WTC11 (cell line): Measurements from ENCODE around the gene APMAP. TPM values are rescaled to one million over a fixed set of nuclear protein-coding genes. Genes with fewer than 3 reads are reported as not detected.

Source experiments
- ATAC-seq: fragments of 200-7000 bp; cut with Tn5 transposase; 2 replicates; pipeline ENCODE4 v1.10.0; 2021; ENCODE audit warnings: mild to moderate bottlenecking, moderate library complexity
- CTCF ChIA-PET: fragments of 300-600 bp; sonication (Branson Sonifier 250); formaldehyde crosslinking; loops from one replicate; lab custom pipeline; 2021; ENCODE audit warnings: antibody characterized with exemption; lab: Charles Lee
- POLR2A ChIA-PET: fragments of 350-600 bp; sonication (Branson Sonifier 250); formaldehyde crosslinking; loops from one replicate; lab custom pipeline; 2021; ENCODE audit warnings: antibody characterized with exemption; lab: Charles Lee
- DNase-seq: peaks from one replicate; pipeline ENCODE4 v3.0.0; 2021; ENCODE audit warnings: low spot score
- H3K27ac Mint-ChIP-seq: 2 replicates; pipeline ENCODE4 v1.8.0; 2021; ENCODE audit warnings: mixed read lengths
- H3K27me3 Mint-ChIP-seq: 2 replicates; pipeline ENCODE4 v1.8.0; 2021; ENCODE audit warnings: low read depth, mild to moderate bottlenecking, moderate library complexity, mixed read lengths
- H3K36me3 Mint-ChIP-seq: 2 replicates; pipeline ENCODE4 v1.8.0; 2021; ENCODE audit warnings: mixed read lengths
- H3K4me1 Mint-ChIP-seq: 2 replicates; pipeline ENCODE4 v1.8.0; 2022; ENCODE audit warnings: mixed read lengths
- H3K4me3 Mint-ChIP-seq: 2 replicates; pipeline ENCODE4 v1.8.0; 2021; ENCODE audit warnings: mild to moderate bottlenecking, moderate library complexity, mixed read lengths
- H3K9me3 Mint-ChIP-seq: 2 replicates; pipeline ENCODE4 v1.8.0; 2021; ENCODE audit warnings: mixed read lengths
- CREB1 ChIP-seq: sonication (generic); formaldehyde crosslinking; IDR thresholded peaks from 2 replicates; pipeline ENCODE4 v1.8.0; 2023; ENCODE audit warnings: mild to moderate bottlenecking, missing genetic modification reagents
- ESRRA ChIP-seq: sonication (generic); formaldehyde crosslinking; IDR thresholded peaks from 2 replicates; pipeline ENCODE4 v1.8.1; 2022; ENCODE audit warnings: mild to moderate bottlenecking, missing genetic modification reagents, borderline replicate concordance
- FOXJ3 ChIP-seq: sonication (generic); formaldehyde crosslinking; IDR thresholded peaks from 2 replicates; pipeline ENCODE4 v1.9.0; 2021; ENCODE audit warnings: missing genetic modification reagents, mild to moderate bottlenecking, borderline replicate concordance
- FOXK1 ChIP-seq: sonication (generic); formaldehyde crosslinking; IDR thresholded peaks from 2 replicates; pipeline ENCODE4 v1.8.0; 2022; ENCODE audit warnings: mild to moderate bottlenecking, moderate library complexity, missing genetic modification reagents
- GTF2I ChIP-seq: fragments of 250-450 bp; sonication (Bioruptor Pico); conservative IDR thresholded peaks from 2 replicates; pipeline ENCODE4 v1.4.0; 2021; ENCODE audit warnings: mild to moderate bottlenecking
- HMGA2 ChIP-seq: fragments of 250-450 bp; sonication (Bioruptor Pico); IDR thresholded peaks from 2 replicates; pipeline ENCODE4 v1.4.0; 2021; ENCODE audit warnings: mild to moderate bottlenecking, moderate library complexity
- MAX ChIP-seq: sonication (generic); formaldehyde crosslinking; IDR thresholded peaks from 2 replicates; pipeline ENCODE4 v1.8.0; 2022; ENCODE audit warnings: mild to moderate bottlenecking, missing genetic modification reagents
- MLX ChIP-seq: sonication (generic); formaldehyde crosslinking; IDR thresholded peaks from 2 replicates; pipeline ENCODE4 v1.8.1; 2023; ENCODE audit warnings: mild to moderate bottlenecking, missing genetic modification reagents, moderate library complexity
- NR1H2 ChIP-seq: sonication (generic); formaldehyde crosslinking; IDR thresholded peaks from 2 replicates; pipeline ENCODE4 v1.9.0; 2021; ENCODE audit warnings: mild to moderate bottlenecking, moderate library complexity, missing genetic modification reagents
- PREB ChIP-seq: sonication (generic); formaldehyde crosslinking; IDR thresholded peaks from 2 replicates; pipeline ENCODE4 v1.8.1; 2022; ENCODE audit warnings: mild to moderate bottlenecking, missing genetic modification reagents, moderate library complexity, borderline replicate concordance
- SOX15 ChIP-seq: fragments of 250-450 bp; sonication (Bioruptor Pico); IDR thresholded peaks from 2 replicates; pipeline ENCODE4 v1.9.0; 2021; ENCODE audit warnings: mild to moderate bottlenecking
- TCF7 ChIP-seq: sonication (generic); formaldehyde crosslinking; IDR thresholded peaks from 2 replicates; pipeline ENCODE4 v1.8.0; 2022; ENCODE audit warnings: mild to moderate bottlenecking, low read depth, missing genetic modification reagents, moderate library complexity
- TEAD4 ChIP-seq: sonication (generic); formaldehyde crosslinking; IDR thresholded peaks from 2 replicates; pipeline ENCODE4 v1.8.0; 2022; ENCODE audit warnings: mild to moderate bottlenecking, missing genetic modification reagents
- ZNF138 ChIP-seq: sonication (generic); formaldehyde crosslinking; conservative IDR thresholded peaks from 2 replicates; pipeline ENCODE4 v1.8.1; 2022; ENCODE audit warnings: mild to moderate bottlenecking, moderate library complexity, missing genetic modification reagents
- ZNF232 ChIP-seq: sonication (generic); formaldehyde crosslinking; IDR thresholded peaks from 2 replicates; pipeline ENCODE4 v1.8.0; 2022; ENCODE audit warnings: mild to moderate bottlenecking, missing genetic modification reagents
- ZNF425 ChIP-seq: fragments of 250-450 bp; sonication (Bioruptor Pico); conservative IDR thresholded peaks from 2 replicates; pipeline ENCODE4 v1.9.0; 2021; ENCODE audit warnings: mild to moderate bottlenecking
- ZNF671 ChIP-seq: fragments of 250-450 bp; sonication (Bioruptor Pico); IDR thresholded peaks from 2 replicates; pipeline ENCODE4 v1.8.0; 2021; ENCODE audit warnings: mild to moderate bottlenecking
- ZSCAN18 ChIP-seq: fragments of 250-450 bp; sonication (Bioruptor Pico); IDR thresholded peaks from 2 replicates; pipeline ENCODE4 v2.1.2; 2022; ENCODE audit warnings: mild to moderate bottlenecking, moderate library complexity
- total RNA-seq: library from RNA; stranded (reverse); gene quantifications from 3 replicates; pipeline ENCODE4 v1.2.3, GENCODE V29; 2021
- TF ChIP-seq, protein P1 (sequence below): fragments of 250-450 bp; sonication (Bioruptor Pico); IDR thresholded peaks from 2 replicates; pipeline ENCODE4 v1.9.0; 2021; ENCODE audit warnings: moderate library complexity, mild to moderate bottlenecking, inconsistent platforms, borderline replicate concordance
- TF ChIP-seq, protein P2 (sequence below): sonication (generic); formaldehyde crosslinking; IDR thresholded peaks from 2 replicates; pipeline ENCODE4 v1.8.0; 2023; ENCODE audit warnings: missing genetic modification reagents, mild to moderate bottlenecking, borderline replicate concordance
- TF ChIP-seq, protein P3 (sequence below): sonication (generic); formaldehyde crosslinking; IDR thresholded peaks from 2 replicates; pipeline ENCODE4 v1.8.1; 2022; ENCODE audit warnings: low read depth, mild to moderate bottlenecking, moderate library complexity, missing genetic modification reagents, borderline replicate concordance

The APMAP gene
- total RNA-seq, 1 experiment from 2014 or later: 55.3 TPM

DNA sequence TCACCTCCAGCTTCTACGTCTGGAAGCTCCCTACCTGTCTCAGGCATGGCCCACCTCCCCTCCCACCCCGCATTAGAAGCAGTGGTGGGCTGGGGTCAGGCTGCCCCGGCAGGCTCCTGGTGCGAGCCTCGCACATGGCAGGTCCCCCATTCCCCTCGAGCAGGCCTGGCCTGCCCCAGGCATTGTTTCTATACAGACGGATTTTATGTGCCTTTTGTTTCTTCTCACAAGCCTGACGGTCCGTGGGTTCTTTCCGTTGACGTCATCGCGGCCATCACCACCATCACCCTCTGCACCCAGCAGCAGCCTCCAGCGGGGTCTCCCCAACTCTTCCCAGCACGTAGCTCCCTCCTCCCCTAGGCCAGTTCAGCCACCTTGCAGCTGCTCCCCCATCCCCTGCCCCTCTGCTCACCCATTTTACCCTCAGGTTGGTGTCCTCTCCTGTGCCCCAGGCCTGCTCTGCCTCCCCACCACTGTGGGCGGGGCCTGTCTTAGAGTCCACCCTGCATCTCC lies 38.9 kb downstream of the APMAP start:
- POLR2A ChIA-PET: interaction anchor here (0.5 kb wide), 1 partner anchor 702 kb away, joined by 3 read pairs; no protein-coding TSS in a partner anchor
- H3K36me3 Mint-ChIP-seq: no peaks in the 10 kb centered on the region
- DNase-seq (no peak), ATAC-seq (no peak)
- TF ChIP-seq NR1H2 (CRISPR knock-in tag): no peak
- no peak for TF ChIP-seq FOXJ3 (CRISPR knock-in tag)
- TF ChIP-seq, protein P1, sequence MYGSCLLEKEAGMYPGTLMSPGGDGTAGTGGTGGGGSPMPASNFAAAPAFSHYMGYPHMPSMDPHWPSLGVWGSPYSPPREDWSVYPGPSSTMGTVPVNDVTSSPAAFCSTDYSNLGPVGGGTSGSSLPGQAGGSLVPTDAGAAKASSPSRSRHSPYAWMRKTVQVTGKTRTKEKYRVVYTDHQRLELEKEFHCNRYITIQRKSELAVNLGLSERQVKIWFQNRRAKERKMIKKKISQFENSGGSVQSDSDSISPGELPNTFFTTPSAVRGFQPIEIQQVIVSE: no peak
- TF ChIP-seq ZNF671 (CRISPR knock-in tag): no peak
- TF ChIP-seq CREB1 (CRISPR knock-in tag): no peak
- no peak for TF ChIP-seq HMGA2 (CRISPR knock-in tag)
- TF ChIP-seq FOXK1 (CRISPR knock-in tag): no peak
- no peak for TF ChIP-seq GTF2I (CRISPR knock-in tag)
- no peak for TF ChIP-seq ZNF232 (CRISPR knock-in tag)
- TF ChIP-seq ZNF425 (CRISPR knock-in tag): no peak
- TF ChIP-seq MLX (CRISPR knock-in tag): no peak
- no peak for TF ChIP-seq ZSCAN18 (CRISPR knock-in tag)
- no peak for TF ChIP-seq ZNF138
- TF ChIP-seq SOX15 (CRISPR knock-in tag): no peak
- no peak for TF ChIP-seq MAX
- TF ChIP-seq PREB (CRISPR knock-in tag): no peak
- H3K9me3 Mint-ChIP-seq: peaks cover under 1% of the 10 kb centered on the region; the same call in 1 of the 2 replicates
- CTCF ChIA-PET: interaction anchor here (2.0 to 3.2 kb wide), 2 partner anchors 23 to 36 kb away, joined by 6 to 11 read pairs; no protein-coding TSS in a partner anchor
- no peak overlapping the region for H3K4me3 Mint-ChIP-seq
- no peaks in the 10 kb centered on the region for H3K27me3 Mint-ChIP-seq
- H3K27ac Mint-ChIP-seq: 0 out of 2 replicates have a peak overlapping the region, but pooled peaks have one; percentile 24
- H3K4me1 Mint-ChIP-seq: peaks cover 14% of the 10 kb centered on the region

- CTCF ChIA-PET: interaction anchor here (1.0 to 3.2 kb wide), 4 partner anchors 22 to 294 kb away, joined by 3 to 11 read pairs (median 5); no protein-coding TSS in a partner anchor
- H3K36me3 Mint-ChIP-seq: no peaks in the 10 kb centered on the region
- no peak overlapping the region for H3K4me3 Mint-ChIP-seq
- POLR2A ChIA-PET: no interaction called here
- DNase-seq (no peak), ATAC-seq (no peak)
- H3K4me1 Mint-ChIP-seq: peaks cover 14% of the 10 kb centered on the region
- no peaks in the 10 kb centered on the region for H3K27me3 Mint-ChIP-seq
- H3K27ac Mint-ChIP-seq: no peak overlapping the region
- peaks cover 5% of the 10 kb centered on the region for H3K9me3 Mint-ChIP-seq
- TF ChIP-seq, protein P2, sequence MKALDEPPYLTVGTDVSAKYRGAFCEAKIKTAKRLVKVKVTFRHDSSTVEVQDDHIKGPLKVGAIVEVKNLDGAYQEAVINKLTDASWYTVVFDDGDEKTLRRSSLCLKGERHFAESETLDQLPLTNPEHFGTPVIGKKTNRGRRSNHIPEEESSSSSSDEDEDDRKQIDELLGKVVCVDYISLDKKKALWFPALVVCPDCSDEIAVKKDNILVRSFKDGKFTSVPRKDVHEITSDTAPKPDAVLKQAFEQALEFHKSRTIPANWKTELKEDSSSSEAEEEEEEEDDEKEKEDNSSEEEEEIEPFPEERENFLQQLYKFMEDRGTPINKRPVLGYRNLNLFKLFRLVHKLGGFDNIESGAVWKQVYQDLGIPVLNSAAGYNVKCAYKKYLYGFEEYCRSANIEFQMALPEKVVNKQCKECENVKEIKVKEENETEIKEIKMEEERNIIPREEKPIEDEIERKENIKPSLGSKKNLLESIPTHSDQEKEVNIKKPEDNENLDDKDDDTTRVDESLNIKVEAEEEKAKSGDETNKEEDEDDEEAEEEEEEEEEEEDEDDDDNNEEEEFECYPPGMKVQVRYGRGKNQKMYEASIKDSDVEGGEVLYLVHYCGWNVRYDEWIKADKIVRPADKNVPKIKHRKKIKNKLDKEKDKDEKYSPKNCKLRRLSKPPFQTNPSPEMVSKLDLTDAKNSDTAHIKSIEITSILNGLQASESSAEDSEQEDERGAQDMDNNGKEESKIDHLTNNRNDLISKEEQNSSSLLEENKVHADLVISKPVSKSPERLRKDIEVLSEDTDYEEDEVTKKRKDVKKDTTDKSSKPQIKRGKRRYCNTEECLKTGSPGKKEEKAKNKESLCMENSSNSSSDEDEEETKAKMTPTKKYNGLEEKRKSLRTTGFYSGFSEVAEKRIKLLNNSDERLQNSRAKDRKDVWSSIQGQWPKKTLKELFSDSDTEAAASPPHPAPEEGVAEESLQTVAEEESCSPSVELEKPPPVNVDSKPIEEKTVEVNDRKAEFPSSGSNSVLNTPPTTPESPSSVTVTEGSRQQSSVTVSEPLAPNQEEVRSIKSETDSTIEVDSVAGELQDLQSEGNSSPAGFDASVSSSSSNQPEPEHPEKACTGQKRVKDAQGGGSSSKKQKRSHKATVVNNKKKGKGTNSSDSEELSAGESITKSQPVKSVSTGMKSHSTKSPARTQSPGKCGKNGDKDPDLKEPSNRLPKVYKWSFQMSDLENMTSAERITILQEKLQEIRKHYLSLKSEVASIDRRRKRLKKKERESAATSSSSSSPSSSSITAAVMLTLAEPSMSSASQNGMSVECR (CRISPR knock-in tag): no peak
- TF ChIP-seq ESRRA: no peak
- no peak for TF ChIP-seq TEAD4
- no peak for TF ChIP-seq TCF7 (CRISPR knock-in tag)
- no peak for TF ChIP-seq ZNF138
- TF ChIP-seq, protein P3, sequence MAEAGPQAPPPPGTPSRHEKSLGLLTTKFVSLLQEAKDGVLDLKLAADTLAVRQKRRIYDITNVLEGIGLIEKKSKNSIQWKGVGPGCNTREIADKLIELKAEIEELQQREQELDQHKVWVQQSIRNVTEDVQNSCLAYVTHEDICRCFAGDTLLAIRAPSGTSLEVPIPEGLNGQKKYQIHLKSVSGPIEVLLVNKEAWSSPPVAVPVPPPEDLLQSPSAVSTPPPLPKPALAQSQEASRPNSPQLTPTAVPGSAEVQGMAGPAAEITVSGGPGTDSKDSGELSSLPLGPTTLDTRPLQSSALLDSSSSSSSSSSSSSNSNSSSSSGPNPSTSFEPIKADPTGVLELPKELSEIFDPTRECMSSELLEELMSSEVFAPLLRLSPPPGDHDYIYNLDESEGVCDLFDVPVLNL (CRISPR knock-in tag): no peak
Observed at GRCh38 chr20:24953209-24953575, 39.4 kb downstream of the APMAP start.
